ENCODE results near the gene NR1D2. TPM values are rescaled to one million over a fixed set of nuclear protein-coding genes. Genes with fewer than 3 reads are reported as not detected.
A peak's percentile ranks its signal among the peaks of the same experiment; 100 is the strongest.

The NR1D2 gene
- polyA plus RNA-seq, 2 of the 4 experiments (the other 2 are of a cell fraction): 7.2 to 18.6 TPM

DNA sequence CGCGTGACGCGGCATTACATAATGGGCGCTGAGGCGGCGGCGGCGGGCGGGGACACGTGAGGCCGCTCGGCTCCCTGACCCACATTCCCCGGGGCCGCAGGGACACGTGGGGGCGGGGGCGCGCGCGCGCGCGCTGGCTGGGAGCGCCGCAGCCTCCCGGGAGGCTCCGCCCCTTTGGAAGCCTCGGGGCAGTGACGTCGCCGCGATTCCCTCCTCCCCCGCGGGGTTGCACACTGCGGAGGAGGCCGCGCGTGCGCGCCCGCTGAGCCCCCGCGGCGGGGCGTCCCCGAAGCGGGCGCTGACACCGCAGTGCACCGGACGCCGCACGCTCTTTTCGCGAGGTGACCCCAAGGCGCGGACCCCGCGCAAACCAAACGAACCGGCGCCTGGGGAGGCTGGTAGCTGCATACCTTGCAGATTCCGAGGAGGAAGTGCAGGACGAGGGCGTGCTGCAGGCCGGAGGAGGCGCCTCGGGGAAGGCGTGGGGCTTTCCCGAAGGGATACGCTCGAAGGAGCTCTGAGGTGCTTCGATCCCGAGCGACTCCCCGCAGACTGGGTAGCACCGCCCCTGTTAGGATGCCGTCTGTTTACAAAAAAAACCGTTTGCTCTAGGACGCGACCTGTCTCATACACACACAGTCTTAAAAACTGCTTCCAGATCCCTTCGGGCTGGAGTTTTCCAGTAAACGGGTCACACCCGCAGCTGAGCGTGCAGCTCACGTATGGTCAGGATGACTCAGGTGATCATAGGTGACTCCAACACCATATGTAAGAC lies 1.0 kb downstream of the NR1D2 start:
- CTCF ChIA-PET: no interaction called here
- peak overlapping the region; percentile 72 for H3K4me3 ChIP-seq
- POLR2A ChIA-PET: interaction anchor here (0.5 to 2.4 kb wide), 8 partner anchors 9 to 37 kb away, joined by 3 to 51 read pairs (median 4); partner anchors contain the start of genes NKIRAS1 and RPL15
- peak overlapping the region; percentile 99 for H3K4me2 ChIP-seq
- peaks cover 35% of the 10 kb centered on the region for H3K4me1 ChIP-seq
- no peaks in the 10 kb centered on the region for H3K9me3 ChIP-seq
- peak overlapping the region; percentile 79 to 91 for H3K27ac ChIP-seq
- ATAC-seq: peak; percentile 74 to 85
- TF ChIP-seq ZFP36 (IDR thresholded peaks at IDR 0.05; ENCODE audit: borderline replicate concordance, partially characterized antibody) (no peak), HOXB5 (CRISPR knock-in tag; IDR thresholded peaks at IDR 0.05) (peak; percentile 82), NPAS2 (CRISPR knock-in tag; IDR thresholded peaks at IDR 0.05; ENCODE audit: borderline replicate concordance) (peak; percentile 100; the same call in 1 of the 2 replicates), CEBPB (IDR thresholded peaks at IDR 0.05) (peak; percentile 27 to 41; a peak in 1 of 4 replicates), CHD4 (IDR thresholded peaks at IDR 0.05; ENCODE audit: borderline replicate concordance) (no peak), USF2 (IDR thresholded peaks at IDR 0.05) (peak; percentile 71; the same call in 1 of the 2 replicates), BCL3 (IDR thresholded peaks at IDR 0.05) (peak; percentile 40; the same call in 1 of the 3 replicates), TFCP2L1 (CRISPR knock-in tag; IDR thresholded peaks at IDR 0.05) (peak; percentile 86), JUN (IDR thresholded peaks at IDR 0.05) (peak in 1 of 2 experiments; percentile 62; a peak in 3 of 5 replicates), MAZ (IDR thresholded peaks at IDR 0.05; ENCODE audit: borderline replicate concordance, low read depth, low read length) (peak; percentile 75), MYC (IDR thresholded peaks at IDR 0.05; ENCODE audit: borderline replicate concordance, low read length) (peak; percentile 81), ZSCAN20 (CRISPR knock-in tag; IDR thresholded peaks at IDR 0.05) (no peak), HOXB13 (CRISPR knock-in tag; IDR thresholded peaks at IDR 0.05; ENCODE audit: low read depth) (no peak), KDM5A (IDR thresholded peaks at IDR 0.05) (no peak), SREBF2 (IDR thresholded peaks at IDR 0.05) (no peak), GATA3 (IDR thresholded peaks at IDR 0.05; ENCODE audit: borderline replicate concordance) (peak; percentile 68; the same call in 1 of the 2 replicates), FOSL2 (IDR thresholded peaks at IDR 0.05) (no peak), FOSL2 (CRISPR knock-in tag; IDR thresholded peaks at IDR 0.05) (peak; percentile 66), BHLHE40 (IDR thresholded peaks at IDR 0.05; ENCODE audit: low read depth, low read length) (peak; percentile 75; the same call in 1 of the 2 replicates), MAFK (IDR thresholded peaks at IDR 0.05; ENCODE audit: partially characterized antibody) (peak; percentile 33), HEYL (CRISPR knock-in tag; IDR thresholded peaks at IDR 0.05) (no peak), FOSB (CRISPR knock-in tag; IDR thresholded peaks at IDR 0.05) (peak; percentile 19; the same call in 1 of the 2 replicates), MAX (IDR thresholded peaks at IDR 0.05) (peak; percentile 95), E2F6 (IDR thresholded peaks at IDR 0.05; ENCODE audit: borderline replicate concordance, low read depth) (peak; percentile 77; the same call in 1 of the 2 replicates), PHF8 (IDR thresholded peaks at IDR 0.05; ENCODE audit: borderline replicate concordance, low read depth) (peak; percentile 58), HOXA7 (CRISPR knock-in tag; IDR thresholded peaks at IDR 0.05) (peak; percentile 56; the same call in 1 of the 2 replicates), RNF2 (IDR thresholded peaks at IDR 0.05; ENCODE audit: borderline replicate concordance, low read depth) (no peak), RAD21 (conservative IDR thresholded peaks at IDR 0.05 in 1 of 2, IDR thresholded peaks at IDR 0.05 in 1 of 2) (no peak), POLR2AphosphoS2 (conservative IDR thresholded peaks at IDR 0.05; ENCODE audit: low read length) (peak; percentile 91)
- FAIRE-seq: no peak
- WGBS (ENCODE audit: missing lambda C conversion rate): 1% methylated on average over 23 of the region's 87 CpGs
- DNase-seq (ENCODE audit: low read depth in 1 of 2, low spot score in 1 of 2): peak; percentile 91 to 97

Data from A549 (cell line).